GM18907 (cell line): ENCODE results near the gene KY.

ENCODE experiments used
- ATAC-seq: cut with Tn5 transposase; IDR thresholded peaks from one replicate; pipeline ENCODE4 v1.9.1; 2021; ENCODE audit warnings: mild to moderate bottlenecking, moderate library complexity; ENCODE audit not compliant: unreplicated experiment

KY gene

GRCh38 chr3:134675726-134676256 lies 25.0 kb upstream of the KY start:
- no peak for ATAC-seq

GRCh38 chr3:134672571-134672970 lies 21.7 kb upstream of the KY start:
- ATAC-seq, result no peak

- no peak for ATAC-seq
Measured at GRCh38 chr3:134667956-134668355, 17.1 kb upstream of the KY start.

- ATAC-seq, result no peak
Measured at GRCh38 chr3:134667406-134667805, 16.6 kb upstream of the KY start.

GRCh38 chr3:134666885-134667284 lies 16.1 kb upstream of the KY start:
- no peak for ATAC-seq

- ATAC-seq, result no peak
Measured at GRCh38 chr3:134666466-134666865, 15.6 kb upstream of the KY start.

- ATAC-seq, result no peak
Measured at GRCh38 chr3:134666052-134666451, 15.2 kb upstream of the KY start.

GRCh38 chr3:134665243-134665642 lies 14.4 kb upstream of the KY start:
- ATAC-seq, result no peak

- no peak for ATAC-seq
Measured at GRCh38 chr3:134663721-134664456, 13.1 kb upstream of the KY start.

- no peak for ATAC-seq
Measured at GRCh38 chr3:134660046-134660441, 9.2 kb upstream of the KY start.

- no peak for ATAC-seq
Measured at GRCh38 chr3:134659391-134660045, 8.7 kb upstream of the KY start.

- ATAC-seq, result no peak
Measured at GRCh38 chr3:134658555-134658954, 7.7 kb upstream of the KY start.

GRCh38 chr3:134656211-134656800 lies 5.5 kb upstream of the KY start:
- ATAC-seq, result no peak

GRCh38 chr3:134655706-134656105 lies 4.9 kb upstream of the KY start:
- ATAC-seq, result no peak

GRCh38 chr3:134654031-134654430 lies 3.2 kb upstream of the KY start:
- ATAC-seq, result no peak

- ATAC-seq, result no peak
Measured at GRCh38 chr3:134652886-134653630, 2.2 kb upstream of the KY start.

GRCh38 chr3:134652409-134652831 lies 1.6 kb upstream of the KY start:
- ATAC-seq, result no peak

- no peak for ATAC-seq
Measured at GRCh38 chr3:134651347-134652041, 672 bp upstream of the KY start.

GRCh38 chr3:134649106-134649705 lies 1.6 kb downstream of the KY start:
- no peak for ATAC-seq
